Fibroblast of skin of back (primary cell): ENCODE results near the gene RC3H2.
"Not testable (repeated sequence)": the region's sequence is repeated elsewhere in the genome, so short reads cannot be mapped to it uniquely, and the experiment has no call there.

ENCODE experiments used
- DNase-seq: peaks from one replicate; pipeline ENCODE4 v3.0.0-alpha.2; 2013

The RC3H2 gene

GRCh38 chr9:122923947-122924346 lies 18.8 kb upstream of the RC3H2 start:
- no peak for DNase-seq

- no peak for DNase-seq
Measured at GRCh38 chr9:122922713-122923112, 17.6 kb upstream of the RC3H2 start.

GRCh38 chr9:122918310-122918709 lies 13.2 kb upstream of the RC3H2 start:
- no peak for DNase-seq

- peak; percentile 90 for DNase-seq
Measured at GRCh38 chr9:122912964-122913673, 8.0 kb upstream of the RC3H2 start, which contains the start of gene ZBTB6. ZBTB6 (minus strand) TSS chr9:122913323; CDS start chr9:122912072, 1,251 bp downstream.

- DNase-seq, result no peak
Measured at GRCh38 chr9:122912671-122912963, 7.5 kb upstream of the RC3H2 start.

- not testable (repeated sequence) for DNase-seq
Measured at GRCh38 chr9:122906122-122906521, 963 bp upstream of the RC3H2 start.

- DNase-seq, result peak; percentile 30
Measured at GRCh38 chr9:122904466-122904822, 715 bp downstream of the RC3H2 start.

- DNase-seq, result peak; percentile 15
Measured at GRCh38 chr9:122900791-122901190, 4.4 kb downstream of the RC3H2 start.

GRCh38 chr9:122897969-122898368 lies 7.2 kb downstream of the RC3H2 start:
- no peak for DNase-seq

GRCh38 chr9:122888480-122888879 lies 16.7 kb downstream of the RC3H2 start:
- no peak for DNase-seq

- DNase-seq, result no peak
Measured at GRCh38 chr9:122883125-122883524, 22.0 kb downstream of the RC3H2 start.

GRCh38 chr9:122879443-122879842 lies 25.7 kb downstream of the RC3H2 start:
- DNase-seq, result no peak

- DNase-seq, result no peak
Measured at GRCh38 chr9:122875523-122875922, 29.6 kb downstream of the RC3H2 start.

- not testable (repeated sequence) for DNase-seq
Measured at GRCh38 chr9:122867276-122867675, 37.9 kb downstream of the RC3H2 start.

- DNase-seq, result no peak
Measured at GRCh38 chr9:122866079-122866478, 39.1 kb downstream of the RC3H2 start.

GRCh38 chr9:122865300-122865699 lies 39.9 kb downstream of the RC3H2 start:
- no peak for DNase-seq

GRCh38 chr9:122863407-122863806 lies 41.8 kb downstream of the RC3H2 start:
- no peak for DNase-seq

GRCh38 chr9:122860319-122861142 lies 44.6 kb downstream of the RC3H2 start:
- no peak for DNase-seq

- DNase-seq, result no peak
Measured at GRCh38 chr9:122857815-122858214, 47.3 kb downstream of the RC3H2 start.

- DNase-seq, result not testable (repeated sequence)
Measured at GRCh38 chr9:122852085-122852786, 52.9 kb downstream of the RC3H2 start.

GRCh38 chr9:122848256-122848943 lies 56.8 kb downstream of the RC3H2 start:
- no peak for DNase-seq

- no peak for DNase-seq
Measured at GRCh38 chr9:122846371-122846940, 58.7 kb downstream of the RC3H2 start.

- DNase-seq, result no peak
Measured at GRCh38 chr9:122845116-122845515, 60.0 kb downstream of the RC3H2 start.
